Measurements from ENCODE around the gene TMSB10. TPM values are rescaled to one million over a fixed set of nuclear protein-coding genes. Genes with fewer than 3 reads are reported as not detected.
A peak's percentile ranks its signal among the peaks of the same experiment; 100 is the strongest.
"Not testable (repeated sequence)": the region's sequence is repeated elsewhere in the genome, so short reads cannot be mapped to it uniquely, and the experiment has no call there.

The TMSB10 gene
- 2,618 TPM for total RNA-seq
- 1,628 TPM for polyA plus RNA-seq

DNA sequence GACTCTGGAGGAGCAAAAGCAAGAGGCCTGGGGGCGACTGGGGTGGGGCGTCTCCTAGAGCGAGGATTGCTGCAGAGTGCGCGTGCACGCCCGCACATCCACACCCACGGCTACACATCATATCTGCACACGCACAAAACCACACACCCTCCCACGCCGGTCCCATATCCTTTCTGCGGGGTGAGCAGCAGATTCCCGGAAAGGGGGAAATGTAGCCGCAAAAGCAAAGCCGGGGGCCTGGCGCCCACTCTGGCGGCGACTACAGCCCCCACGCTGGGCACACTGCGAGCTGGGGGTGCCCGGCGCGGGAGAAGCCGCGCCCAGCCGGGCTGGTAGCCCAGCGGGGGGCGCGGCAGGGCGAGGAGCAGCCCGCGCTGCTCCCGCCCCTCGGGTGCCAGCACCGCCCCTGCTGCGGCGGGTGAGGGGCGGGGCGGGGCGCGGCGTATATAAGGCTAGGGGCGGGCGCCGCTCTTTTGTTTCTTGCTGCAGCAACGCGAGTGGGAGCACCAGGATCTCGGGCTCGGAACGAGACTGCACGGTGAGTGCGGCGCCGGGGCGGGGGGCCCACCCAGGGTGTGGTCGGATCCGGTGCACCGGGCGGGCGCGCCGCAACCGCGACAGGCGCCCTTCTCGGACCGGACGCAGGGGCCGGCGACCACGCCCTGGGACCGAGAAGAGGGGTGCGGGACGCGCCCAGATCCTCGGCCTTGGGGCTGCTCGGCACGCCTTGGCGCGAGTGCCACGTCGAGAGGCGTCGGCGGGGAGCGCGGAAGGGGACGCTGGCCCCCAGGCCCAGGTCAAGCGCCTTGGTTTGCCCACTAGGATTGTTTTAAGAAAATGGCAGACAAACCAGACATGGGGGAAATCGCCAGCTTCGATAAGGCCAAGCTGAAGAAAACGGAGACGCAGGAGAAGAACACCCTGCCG, at the start of gene TMSB10:
TMSB10 (plus strand) TSS at position 476 of the 927 bp plus-strand sequence.
- peak within 1 kb of the TSS; percentile 94 for H3K27ac ChIP-seq (ENCODE audit: low read depth)
- H3K4me1 ChIP-seq (ENCODE audit: insufficient read depth): no peaks in the 10 kb centered on the region
- DNase-seq (ENCODE audit: extremely low spot score): no peak
- H3K36me3 ChIP-seq (ENCODE audit: insufficient read depth): no peaks in the 10 kb centered on the region
- peak within 1 kb of the TSS; percentile 90 for H3K4me3 ChIP-seq (ENCODE audit: low read depth, low read length)
- WGBS: under 1% methylated on average over 94 of the region's 94 CpGs

DNA sequence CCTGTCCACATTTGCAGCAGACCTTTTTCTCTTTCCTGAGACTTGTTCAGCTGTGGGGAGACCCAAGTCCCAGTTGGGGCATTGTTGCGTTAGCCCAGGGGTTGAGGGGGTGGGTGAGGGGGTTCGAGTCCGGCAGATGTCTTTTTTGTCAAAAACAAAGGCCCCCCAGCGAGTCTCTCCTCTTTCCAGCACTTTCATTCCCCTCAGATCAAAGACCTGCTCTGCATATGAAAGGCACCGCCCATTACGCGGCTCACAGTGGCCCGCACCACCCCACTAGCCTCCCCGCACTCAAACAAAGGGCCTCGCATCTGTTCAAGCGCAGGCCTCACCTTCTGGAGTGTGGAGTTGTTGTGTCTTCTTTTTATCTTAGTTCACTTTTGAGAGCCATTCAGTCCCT, 49.7 kb upstream of the TMSB10 start:
- Histone ChIP-seq H3K4me1 (ENCODE audit: insufficient read depth) (no peaks in the 10 kb centered on the region), H3K4me3 (ENCODE audit: low read depth, low read length) (no peak overlapping the region), H3K36me3 (ENCODE audit: insufficient read depth) (no peaks in the 10 kb centered on the region), H3K27ac (ENCODE audit: low read depth) (no peak overlapping the region)
- 35% methylated on average over 11 of the region's 11 CpGs for WGBS
- no peak for DNase-seq (ENCODE audit: extremely low spot score)

DNA sequence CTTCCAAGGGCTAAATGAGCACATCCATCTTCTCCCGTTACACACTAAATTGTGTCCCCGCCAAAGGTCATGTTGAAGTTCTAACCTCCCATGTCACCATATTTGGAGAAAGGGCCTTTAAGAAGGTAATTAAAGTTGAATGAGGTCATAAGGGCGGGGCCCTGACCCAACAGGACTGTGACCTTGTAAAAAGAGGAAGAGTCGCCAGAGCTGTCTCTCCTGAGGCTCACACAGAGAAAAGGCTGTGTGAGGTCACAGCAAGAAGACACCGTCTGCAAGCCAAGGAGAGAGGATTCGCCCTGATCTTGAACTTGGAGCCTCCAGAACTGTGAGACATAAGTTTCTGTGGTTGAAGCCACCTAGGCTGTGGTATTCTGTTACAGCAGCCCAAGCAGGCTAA, 48.7 kb upstream of the TMSB10 start:
- WGBS: 81% methylated on average over 6 of the region's 6 CpGs
- Histone ChIP-seq H3K27ac (ENCODE audit: low read depth) (no peak overlapping the region), H3K4me3 (ENCODE audit: low read depth, low read length) (no peak overlapping the region), H3K4me1 (ENCODE audit: insufficient read depth) (no peaks in the 10 kb centered on the region), H3K36me3 (ENCODE audit: insufficient read depth) (no peaks in the 10 kb centered on the region)
- DNase-seq (ENCODE audit: extremely low spot score): no peak

DNA sequence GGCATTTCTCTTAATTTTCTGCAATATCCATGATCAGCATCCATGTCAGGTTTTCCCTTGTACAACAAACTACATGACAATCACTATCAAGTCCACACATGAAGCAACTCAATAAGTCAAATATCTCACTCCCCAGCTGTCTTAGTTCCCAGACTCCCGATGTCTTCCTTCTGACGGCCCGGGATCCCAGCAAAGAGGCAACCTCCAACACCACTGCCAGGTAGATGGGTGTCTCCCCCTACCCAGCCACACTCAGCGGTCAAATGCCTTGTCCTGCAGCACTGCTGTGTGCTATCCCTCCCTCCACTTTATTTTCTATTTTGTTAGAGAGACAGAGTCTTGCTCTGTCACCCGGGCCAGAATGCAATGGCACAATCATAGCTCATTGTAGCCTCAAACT, 47.9 kb upstream of the TMSB10 start:
- H3K36me3 ChIP-seq (ENCODE audit: insufficient read depth): no peaks in the 10 kb centered on the region
- no peak overlapping the region for H3K4me3 ChIP-seq (ENCODE audit: low read depth, low read length)
- no peak for DNase-seq (ENCODE audit: extremely low spot score)
- H3K27ac ChIP-seq (ENCODE audit: low read depth): no peak overlapping the region
- no peaks in the 10 kb centered on the region for H3K4me1 ChIP-seq (ENCODE audit: insufficient read depth)
- 91% methylated on average over 5 of the region's 5 CpGs for WGBS

DNA sequence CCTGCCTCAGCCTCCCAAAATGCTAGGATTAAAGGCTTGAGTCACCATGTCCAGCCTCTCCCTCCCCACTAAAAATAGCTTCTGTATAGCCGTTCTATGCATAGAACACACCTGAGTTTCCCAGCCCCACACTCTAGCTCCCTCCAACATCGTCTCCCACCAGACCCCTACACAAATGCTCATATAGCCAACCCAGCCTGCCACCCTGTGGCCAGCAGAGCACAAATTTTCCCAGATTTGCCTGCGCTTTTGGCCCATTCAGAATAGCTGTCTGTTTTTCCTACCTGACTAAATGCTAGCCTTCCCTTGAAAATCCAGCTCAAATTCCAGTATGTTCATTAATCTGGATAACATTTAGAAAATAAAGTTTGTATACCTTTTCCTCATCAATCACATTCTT, 47.3 kb upstream of the TMSB10 start:
- Histone ChIP-seq H3K4me3 (ENCODE audit: low read depth, low read length) (no peak overlapping the region), H3K4me1 (ENCODE audit: insufficient read depth) (no peaks in the 10 kb centered on the region), H3K36me3 (ENCODE audit: insufficient read depth) (no peaks in the 10 kb centered on the region), H3K27ac (ENCODE audit: low read depth) (no peak overlapping the region)
- WGBS: 64% methylated on average over 3 of the region's 3 CpGs
- no peak for DNase-seq (ENCODE audit: extremely low spot score)

DNA sequence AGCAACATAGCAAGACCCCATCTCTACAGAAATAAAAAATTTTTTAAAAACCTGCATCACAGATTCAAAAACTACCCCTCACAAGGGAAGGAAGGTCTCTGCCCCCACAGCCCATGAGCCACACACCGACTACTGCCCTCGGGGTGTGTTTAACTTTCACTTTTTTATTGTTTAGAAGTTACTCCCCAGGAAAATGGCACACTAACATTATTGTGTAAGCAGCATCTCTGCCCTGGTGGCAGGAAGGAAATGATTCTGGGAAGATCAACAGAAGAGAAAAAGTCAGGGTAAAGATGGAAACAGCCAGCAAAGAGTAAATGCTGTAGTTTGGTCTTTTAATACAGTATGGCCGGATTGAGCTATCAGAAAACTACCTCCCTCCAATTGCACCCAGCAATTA, 46.5 kb upstream of the TMSB10 start:
- Histone ChIP-seq H3K4me1 (ENCODE audit: insufficient read depth) (no peaks in the 10 kb centered on the region), H3K4me3 (ENCODE audit: low read depth, low read length) (no peak overlapping the region), H3K27ac (ENCODE audit: low read depth) (no peak overlapping the region), H3K36me3 (ENCODE audit: insufficient read depth) (no peaks in the 10 kb centered on the region)
- DNase-seq (ENCODE audit: extremely low spot score): no peak
- WGBS: 72% methylated on average over 3 of the region's 3 CpGs

DNA sequence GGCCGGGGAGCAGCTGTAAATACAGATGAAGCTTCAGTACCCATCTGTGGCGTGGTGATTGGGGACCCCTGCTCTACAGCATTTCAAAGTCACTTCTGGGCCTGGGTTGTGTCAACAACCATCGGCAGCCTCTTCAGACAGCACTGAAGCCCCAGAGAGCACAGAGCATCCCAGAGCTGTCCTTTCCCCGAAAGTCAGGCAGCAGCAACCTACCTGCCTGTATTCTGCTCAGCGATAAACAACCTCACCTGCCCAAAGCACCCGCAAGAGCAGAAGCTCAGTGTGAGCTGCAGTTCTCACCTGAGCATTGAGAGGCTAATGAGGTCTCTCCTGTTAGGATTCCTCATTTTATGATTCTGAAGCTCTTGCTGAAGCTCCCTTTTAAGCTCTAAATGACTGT, 43.9 kb upstream of the TMSB10 start:
- 53% methylated on average over 6 of the region's 6 CpGs for WGBS
- Histone ChIP-seq H3K36me3 (ENCODE audit: insufficient read depth) (no peaks in the 10 kb centered on the region), H3K4me3 (ENCODE audit: low read depth, low read length) (no peak overlapping the region), H3K4me1 (ENCODE audit: insufficient read depth) (no peaks in the 10 kb centered on the region), H3K27ac (ENCODE audit: low read depth) (no peak overlapping the region)
- DNase-seq (ENCODE audit: extremely low spot score): no peak

DNA sequence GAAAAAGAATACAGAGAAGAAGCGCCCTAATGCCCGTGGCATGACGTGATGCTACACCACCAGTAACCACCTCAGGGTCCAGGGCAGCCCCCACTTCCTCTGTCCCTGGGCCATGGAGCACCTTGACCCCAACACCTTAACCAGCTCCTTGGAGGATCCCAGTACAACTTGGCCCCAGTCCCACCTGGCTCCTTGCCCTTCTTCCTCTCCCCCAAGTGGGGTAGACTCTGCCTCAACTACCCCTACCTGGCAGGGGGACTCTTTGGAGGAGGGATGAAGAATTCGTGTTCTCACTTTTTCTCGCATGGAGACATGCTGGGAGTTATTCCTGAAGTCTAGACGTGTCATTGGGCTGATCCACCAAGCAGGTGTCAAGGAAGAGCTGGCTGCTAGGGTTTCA, 43.5 kb upstream of the TMSB10 start:
- no peaks in the 10 kb centered on the region for H3K4me1 ChIP-seq (ENCODE audit: insufficient read depth)
- H3K27ac ChIP-seq (ENCODE audit: low read depth): no peak overlapping the region
- 79% methylated on average over 6 of the region's 6 CpGs for WGBS
- no peak for DNase-seq (ENCODE audit: extremely low spot score)
- no peak overlapping the region for H3K4me3 ChIP-seq (ENCODE audit: low read depth, low read length)
- no peaks in the 10 kb centered on the region for H3K36me3 ChIP-seq (ENCODE audit: insufficient read depth)

DNA sequence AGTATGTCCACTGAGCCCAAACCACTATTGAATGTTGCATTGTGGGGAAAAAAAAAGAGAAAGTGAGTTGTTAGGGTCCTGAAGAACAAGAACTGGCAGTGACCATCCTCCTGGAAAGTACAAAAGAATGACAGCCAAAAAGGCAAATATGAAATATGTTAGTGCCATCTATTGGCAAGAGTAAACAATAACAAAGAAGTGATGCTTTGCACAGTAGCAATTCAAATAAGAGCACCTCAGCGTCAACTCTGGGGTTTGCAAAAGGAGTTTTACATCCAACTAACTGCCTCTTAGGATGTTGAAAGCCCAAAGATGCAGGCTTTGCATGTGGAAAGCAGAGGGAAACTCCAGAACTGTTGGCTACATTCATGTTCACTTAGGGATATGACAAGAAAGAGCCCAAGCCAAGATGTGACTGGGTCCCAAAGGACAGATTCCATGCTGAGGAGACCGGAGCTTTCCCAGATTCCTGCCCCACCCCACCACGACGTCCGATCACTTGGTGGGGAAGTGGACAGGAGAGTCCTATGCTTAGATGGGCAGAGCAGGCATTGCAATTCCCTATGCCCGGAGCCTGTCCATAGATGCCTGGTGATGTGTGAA, 40.2 kb upstream of the TMSB10 start:
- WGBS: 68% methylated on average over 6 of the region's 6 CpGs
- DNase-seq (ENCODE audit: extremely low spot score): no peak
- no peak overlapping the region for H3K27ac ChIP-seq (ENCODE audit: low read depth)
- H3K4me3 ChIP-seq (ENCODE audit: low read depth, low read length): no peak overlapping the region
- H3K36me3 ChIP-seq (ENCODE audit: insufficient read depth): no peaks in the 10 kb centered on the region
- no peaks in the 10 kb centered on the region for H3K4me1 ChIP-seq (ENCODE audit: insufficient read depth)

DNA sequence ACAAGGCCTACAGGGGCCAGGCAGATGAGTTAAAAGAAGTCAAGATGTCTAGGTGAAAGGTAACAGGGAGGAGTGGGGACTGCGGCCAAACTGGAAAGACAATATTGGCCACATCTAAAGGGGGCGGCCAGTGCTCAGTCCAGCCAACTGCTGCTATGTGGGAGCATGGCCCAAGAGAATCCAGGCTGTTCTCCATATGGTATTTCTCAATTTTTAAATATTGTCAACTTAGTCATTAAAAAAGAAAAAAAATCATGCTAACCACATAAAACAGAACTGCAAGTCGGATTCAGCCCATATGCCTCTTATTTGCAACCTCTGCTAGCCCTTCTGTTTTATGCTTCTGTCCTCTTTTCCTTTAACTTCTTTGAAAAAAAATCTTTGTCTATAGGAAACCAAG, 39.3 kb upstream of the TMSB10 start:
- DNase-seq (ENCODE audit: extremely low spot score): no peak
- 66% methylated on average over 3 of the region's 3 CpGs for WGBS

DNA sequence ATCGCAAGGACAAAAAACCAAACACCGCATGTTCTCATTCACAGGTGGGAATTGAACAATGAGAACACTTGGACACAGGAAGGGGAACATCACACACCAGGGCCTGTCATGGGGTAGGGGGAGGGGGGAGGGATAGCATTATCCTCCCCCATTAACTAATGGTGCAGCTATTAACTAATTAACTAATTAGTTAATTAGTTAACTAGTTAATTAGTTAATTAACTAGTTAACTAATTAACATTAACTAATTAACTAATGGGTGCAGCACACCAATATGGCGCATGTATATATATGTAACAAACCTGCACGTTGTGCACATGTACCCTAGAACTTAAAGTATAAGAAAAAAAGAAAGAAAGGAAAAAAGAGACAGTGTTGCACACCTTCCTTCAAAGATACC, 37.1 kb upstream of the TMSB10 start:
- not testable (repeated sequence) for H3K4me3 ChIP-seq (ENCODE audit: low read depth, low read length); H3K4me1 ChIP-seq (ENCODE audit: insufficient read depth); H3K36me3 ChIP-seq (ENCODE audit: insufficient read depth); DNase-seq (ENCODE audit: extremely low spot score); H3K27ac ChIP-seq (ENCODE audit: low read depth)
- WGBS: 96% methylated on average over 3 of the region's 4 CpGs

More for the DNA sequence above, 39.3 kb upstream of the TMSB10 start:
- Histone ChIP-seq H3K4me3 (ENCODE audit: low read depth, low read length) (no peak overlapping the region), H3K27ac (ENCODE audit: low read depth) (no peak overlapping the region), H3K4me1 (ENCODE audit: insufficient read depth) (no peaks in the 10 kb centered on the region), H3K36me3 (ENCODE audit: insufficient read depth) (no peaks in the 10 kb centered on the region)

DNA sequence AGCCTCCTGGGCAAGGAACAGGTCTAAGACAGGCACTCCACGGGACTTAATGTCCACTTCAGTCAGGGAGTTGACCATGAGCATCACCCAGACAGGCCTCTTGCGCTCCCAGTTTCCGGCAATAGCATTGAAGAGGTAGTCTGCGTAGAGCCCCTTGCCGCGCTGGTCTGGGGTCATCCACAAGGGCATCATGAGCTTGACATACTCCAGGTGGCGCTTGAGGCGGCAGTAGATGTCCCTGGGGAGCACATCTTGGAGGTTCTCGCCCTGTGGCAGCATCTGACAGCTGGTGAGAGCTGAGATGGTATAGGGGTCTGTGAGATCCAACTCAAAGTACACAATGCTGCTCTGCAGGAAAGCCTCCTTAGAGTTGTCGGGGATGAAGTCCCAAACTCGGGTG, 35.1 kb upstream of the TMSB10 start:
- H3K27ac ChIP-seq (ENCODE audit: low read depth): no peak overlapping the region
- 88% methylated on average over 11 of the region's 11 CpGs for WGBS
- no peaks in the 10 kb centered on the region for H3K36me3 ChIP-seq (ENCODE audit: insufficient read depth)
- H3K4me1 ChIP-seq (ENCODE audit: insufficient read depth): no peaks in the 10 kb centered on the region
- DNase-seq (ENCODE audit: extremely low spot score): no peak
- no peak overlapping the region for H3K4me3 ChIP-seq (ENCODE audit: low read depth, low read length)

DNA sequence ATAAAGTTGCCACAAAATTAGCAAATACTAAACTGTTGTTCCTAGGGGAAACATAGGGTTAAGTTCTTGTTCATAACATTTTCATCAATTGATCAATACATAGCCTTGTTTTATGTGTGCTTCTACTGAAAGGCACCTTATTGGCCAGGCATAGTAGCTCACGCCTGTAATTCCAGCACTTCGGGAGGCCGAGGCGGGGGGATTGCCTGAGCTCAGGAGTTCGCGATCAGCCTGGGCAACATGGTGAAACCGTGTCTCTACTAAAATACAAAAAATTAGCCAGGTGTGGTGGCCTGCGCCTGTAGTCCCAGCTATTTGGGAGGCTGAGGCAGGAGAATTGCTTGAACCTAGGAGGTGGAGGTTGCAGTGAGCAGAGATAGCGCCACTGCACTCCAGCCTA, 32.8 kb upstream of the TMSB10 start:
- not testable (repeated sequence) for H3K27ac ChIP-seq (ENCODE audit: low read depth); H3K4me3 ChIP-seq (ENCODE audit: low read depth, low read length); H3K4me1 ChIP-seq (ENCODE audit: insufficient read depth); DNase-seq (ENCODE audit: extremely low spot score); H3K36me3 ChIP-seq (ENCODE audit: insufficient read depth)
- 91% methylated on average over 9 of the region's 9 CpGs for WGBS

DNA sequence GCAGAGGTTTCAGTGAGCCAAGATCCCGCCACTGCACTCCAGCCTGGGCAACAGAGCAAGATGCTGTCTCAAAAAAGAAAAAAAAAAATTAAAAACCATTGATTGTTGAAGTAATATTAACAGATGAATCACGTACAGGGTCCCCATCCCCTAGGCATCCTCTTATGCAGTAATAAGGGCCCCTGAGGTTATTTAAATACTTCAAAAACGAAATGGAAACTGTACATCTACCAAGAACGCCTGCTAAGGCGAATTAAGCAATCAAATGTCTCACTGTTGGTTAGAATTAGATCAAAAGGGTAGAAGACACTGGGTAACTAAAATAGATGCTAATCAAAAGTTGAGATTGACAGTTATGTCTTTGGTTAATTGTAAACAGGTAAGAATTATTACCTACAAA, 32.1 kb upstream of the TMSB10 start:
- WGBS: 86% methylated on average over 5 of the region's 5 CpGs
- Histone ChIP-seq H3K36me3 (ENCODE audit: insufficient read depth) (no peaks in the 10 kb centered on the region), H3K4me1 (ENCODE audit: insufficient read depth) (no peaks in the 10 kb centered on the region), H3K27ac (ENCODE audit: low read depth) (no peak overlapping the region), H3K4me3 (ENCODE audit: low read depth, low read length) (no peak overlapping the region)
- DNase-seq (ENCODE audit: extremely low spot score): no peak
